ENCODE data around the gene CTXND1.
A peak's percentile ranks its signal among the peaks of the same experiment; 100 is the strongest.

CTXND1 gene

DNA sequence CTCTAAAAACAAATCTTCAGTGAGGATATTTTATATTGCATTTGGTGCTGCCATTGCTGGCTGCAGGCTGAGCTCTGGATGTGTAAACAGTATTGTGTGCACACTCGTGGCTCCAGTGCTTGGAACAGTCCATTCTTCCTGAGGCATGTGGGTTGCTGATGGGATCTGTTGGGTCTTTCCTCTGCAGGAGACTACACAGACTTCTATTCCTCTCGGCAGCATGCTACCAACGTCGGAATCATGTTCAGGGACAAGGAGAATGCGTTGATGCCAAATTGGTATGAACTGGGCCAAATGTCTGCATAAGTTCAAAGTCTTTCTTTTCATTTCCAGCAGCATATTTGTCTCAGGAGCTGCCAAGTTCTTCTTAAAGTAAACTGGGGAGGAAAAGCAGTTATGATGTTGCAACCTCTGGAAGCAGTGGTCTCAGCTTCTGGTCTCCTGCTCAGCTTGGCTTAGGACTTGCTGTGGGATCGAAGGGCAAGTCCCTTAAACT is 89.9 kb downstream of the CTXND1 start:
- TF ChIP-seq CTCF (IDR thresholded peaks at IDR 0.05; ENCODE audit: low read depth, low read length, missing control alignments): no peak
- Histone ChIP-seq H3K36me3 (replicated peaks) (no peaks in the 10 kb centered on the region), H3K4me3 (ENCODE audit: low read depth, low read length) (no peak overlapping the region), H3K27me3 (replicated peaks) (no peaks in the 10 kb centered on the region), H3K27ac (no peak overlapping the region)
- DNase-seq: no peak
- in situ Hi-C loops (cut with HindIII; ENCODE audit: low pct_ligation_motif_present, low sequenced_read_pairs): loop anchor here (25.0 kb wide), 1 partner anchor 275 kb away; the partner anchor contains the start of gene MTHFS

GRCh38 chr15:80161468-80162016 is 90.5 kb downstream of the CTXND1 start:
- H3K4me3 ChIP-seq (ENCODE audit: low read depth, low read length): no peak overlapping the region
- no peak overlapping the region for H3K27ac ChIP-seq
- no peak for DNase-seq
- no peaks in the 10 kb centered on the region for H3K36me3 ChIP-seq (replicated peaks)
- no peak for TF ChIP-seq CTCF (IDR thresholded peaks at IDR 0.05; ENCODE audit: low read depth, low read length, missing control alignments)
- no peaks in the 10 kb centered on the region for H3K27me3 ChIP-seq (replicated peaks)
- in situ Hi-C loops (cut with HindIII; ENCODE audit: low pct_ligation_motif_present, low sequenced_read_pairs): loop anchor here (25.0 kb wide), 1 partner anchor 274 kb away; the partner anchor contains the start of gene MTHFS

- Histone ChIP-seq H3K4me3 (ENCODE audit: low read depth, low read length) (no peak overlapping the region), H3K27me3 (replicated peaks) (no peaks in the 10 kb centered on the region), H3K36me3 (replicated peaks) (no peaks in the 10 kb centered on the region), H3K27ac (peak overlapping the region; percentile 51)
- in situ Hi-C loops (cut with HindIII; ENCODE audit: low pct_ligation_motif_present, low sequenced_read_pairs): loop anchor here (25.0 kb wide), 1 partner anchor 273 kb away; the partner anchor contains the start of gene MTHFS
- no peak for TF ChIP-seq CTCF (IDR thresholded peaks at IDR 0.05; ENCODE audit: low read depth, low read length, missing control alignments)
- DNase-seq: peak; percentile 90
Measured at GRCh38 chr15:80160570-80161156, 91.3 kb downstream of the CTXND1 start.

GRCh38 chr15:80159811-80160569 is 92.0 kb downstream of the CTXND1 start:
- no peak for DNase-seq
- TF ChIP-seq CTCF (IDR thresholded peaks at IDR 0.05; ENCODE audit: low read depth, low read length, missing control alignments): no peak
- peak overlapping the region; percentile 51 for H3K27ac ChIP-seq
- no peaks in the 10 kb centered on the region for H3K27me3 ChIP-seq (replicated peaks)
- in situ Hi-C loops (cut with HindIII; ENCODE audit: low pct_ligation_motif_present, low sequenced_read_pairs): loop anchor here (25.0 kb wide), 1 partner anchor 273 kb away; the partner anchor contains the start of gene MTHFS
- H3K36me3 ChIP-seq (replicated peaks): no peaks in the 10 kb centered on the region
- H3K4me3 ChIP-seq (ENCODE audit: low read depth, low read length): no peak overlapping the region

GRCh38 chr15:80159301-80159700 is 92.7 kb downstream of the CTXND1 start:
- in situ Hi-C loops (cut with HindIII; ENCODE audit: low pct_ligation_motif_present, low sequenced_read_pairs): loop anchor here (25.0 kb wide), 1 partner anchor 272 kb away; the partner anchor contains the start of gene MTHFS
- Histone ChIP-seq H3K4me3 (ENCODE audit: low read depth, low read length) (no peak overlapping the region), H3K36me3 (replicated peaks) (no peaks in the 10 kb centered on the region), H3K27ac (no peak overlapping the region), H3K27me3 (replicated peaks) (no peaks in the 10 kb centered on the region)
- TF ChIP-seq CTCF (IDR thresholded peaks at IDR 0.05; ENCODE audit: low read depth, low read length, missing control alignments): no peak
- no peak for DNase-seq

Data from brain microvascular endothelial cell (primary cell).